ENCODE measurements around the gene CYFIP1.

- TF ChIP-seq EZH2phosphoT487 (conservative IDR thresholded peaks at IDR 0.05; ENCODE audit: low read length) = no peak
- TF ChIP-seq CTCF (IDR thresholded peaks at IDR 0.05; ENCODE audit: insufficient read depth, low read length, poor library complexity, severe bottlenecking) = no peak
These were observed 72.8 kb downstream of the CYFIP1 start for GRCh38 chr15:22907161-22907950.

Data from SU-DHL-6 (cell line).